MM.1S (cell line): ENCODE measurements around the gene HGFAC.

Experiments
- CTCF ChIP-seq: fragments of 300-600 bp; sonication (generic); IDR thresholded peaks from 2 replicates; pipeline ENCODE4 v1.5.1; 2016; ENCODE audit warnings: antibody characterized with exemption, low read length, mixed read lengths
- EZH2 ChIP-seq: fragments of 300-600 bp; sonication (generic); optimal IDR thresholded peaks from 2 replicates; pipeline ENCODE3; 2017; ENCODE audit warnings: low read depth, mild to moderate bottlenecking, antibody characterized with exemption, low read length, mixed read lengths
- EZH2phosphoT487 ChIP-seq: fragments of 300-600 bp; sonication (generic); IDR thresholded peaks from 2 replicates; pipeline ENCODE4 v1.6.1; 2018; ENCODE audit warnings: antibody characterized with exemption, low read length

GRCh38 chr4:3492741-3493719 lies 51.3 kb downstream of the HGFAC start:
- TF ChIP-seq EZH2 = no peak
- TF ChIP-seq CTCF = no peak
- no peak for TF ChIP-seq EZH2phosphoT487
